Measurements from ENCODE around the gene CEL.
"Not testable (repeated sequence)": the region's sequence is repeated elsewhere in the genome, so short reads cannot be mapped to it uniquely, and the experiment has no call there.

DNA sequence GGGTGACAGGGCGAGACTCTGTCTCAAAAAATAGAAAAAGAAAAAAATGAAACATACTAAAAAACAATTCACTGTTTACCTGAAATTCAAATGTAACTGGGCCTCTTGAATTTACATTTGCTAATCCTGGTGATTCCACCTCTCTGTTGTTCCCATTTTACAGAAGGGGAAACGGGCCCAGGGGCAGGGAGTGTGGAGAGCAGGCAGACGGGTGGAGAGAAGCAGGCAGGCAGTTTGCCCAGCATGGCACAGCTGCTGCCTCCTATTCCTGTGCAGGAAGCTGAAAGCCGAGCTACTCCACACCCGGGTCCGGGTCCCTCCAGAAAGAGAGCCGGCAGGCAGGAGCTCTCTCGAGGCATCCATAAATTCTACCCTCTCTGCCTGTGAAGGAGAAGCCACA lies 788 bp downstream of the CEL start:
- TF ChIP-seq POLR2A, POLR2AphosphoS5 (IDR thresholded peaks at IDR 0.05): not testable (repeated sequence)
